CD4-positive, alpha-beta T cell treated with Interleukin-15 for 4 hours (primary cell): ENCODE data around the gene VDAC1.
A peak's percentile ranks its signal among the peaks of the same experiment; 100 is the strongest.

Source experiments
- DNase-seq: peaks from one replicate; pipeline ENCODE4 v3.0.0-alpha.2; 2020; ENCODE audit warnings: low spot score

The VDAC1 gene

DNA sequence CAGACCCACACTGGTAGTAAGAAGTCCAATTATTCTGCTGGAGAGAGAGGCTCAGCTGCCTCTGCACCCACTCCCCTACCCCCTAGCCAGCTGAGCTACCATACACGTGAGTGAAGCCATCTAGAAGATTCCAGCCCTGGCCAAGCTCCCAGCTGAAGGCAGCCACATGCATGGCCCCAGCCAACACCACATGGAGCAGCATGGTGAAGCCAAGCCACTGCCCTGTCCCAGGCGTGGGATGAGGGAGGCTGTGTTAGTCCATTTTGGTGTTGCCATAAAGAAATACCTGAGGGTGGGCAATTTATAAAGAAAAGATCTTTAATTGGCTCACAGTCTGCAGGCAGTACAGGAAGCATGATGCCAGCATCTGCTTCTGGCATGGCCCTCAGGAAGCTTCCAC is 20.0 kb upstream of the VDAC1 start:
- DNase-seq = no peak

DNA sequence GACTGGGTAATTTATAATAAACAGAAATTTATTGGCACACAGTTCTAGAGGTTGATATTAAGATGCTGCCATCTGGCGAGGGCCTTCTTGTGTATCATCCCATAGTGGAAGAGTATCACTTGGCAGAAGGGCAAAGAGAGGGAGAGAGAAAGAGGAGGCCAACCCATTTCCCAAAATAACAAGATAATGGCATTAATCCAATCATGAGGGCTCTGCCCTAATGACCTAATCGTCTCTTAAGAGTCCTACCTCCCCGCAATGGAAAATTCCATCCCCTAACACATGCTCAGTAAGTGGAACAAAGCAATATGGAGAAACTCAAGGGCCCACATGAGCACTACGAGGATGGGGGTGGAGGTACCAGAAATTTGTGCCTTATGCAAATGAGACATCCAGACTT is 17.6 kb upstream of the VDAC1 start:
- DNase-seq = no peak

DNA sequence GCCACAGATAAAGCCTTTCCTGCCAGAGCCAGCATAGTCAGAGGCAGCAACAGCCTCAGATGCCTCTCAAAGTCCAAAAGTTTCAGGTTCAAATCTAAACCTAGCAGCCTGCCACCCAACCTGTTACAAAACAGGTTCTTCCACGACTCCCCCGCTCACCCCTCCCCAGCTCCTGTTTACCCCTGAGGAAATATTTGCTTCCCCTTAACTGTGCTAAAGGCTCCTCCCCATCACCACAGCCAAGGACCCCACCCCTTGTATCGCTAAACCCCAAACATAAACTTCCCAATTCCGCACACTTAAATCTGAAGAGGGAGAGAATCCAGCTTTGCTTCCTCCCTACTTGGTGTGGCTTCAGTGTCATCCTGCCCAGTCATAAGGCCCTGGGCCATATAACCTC is 15.4 kb upstream of the VDAC1 start:
- no peak for DNase-seq

DNA sequence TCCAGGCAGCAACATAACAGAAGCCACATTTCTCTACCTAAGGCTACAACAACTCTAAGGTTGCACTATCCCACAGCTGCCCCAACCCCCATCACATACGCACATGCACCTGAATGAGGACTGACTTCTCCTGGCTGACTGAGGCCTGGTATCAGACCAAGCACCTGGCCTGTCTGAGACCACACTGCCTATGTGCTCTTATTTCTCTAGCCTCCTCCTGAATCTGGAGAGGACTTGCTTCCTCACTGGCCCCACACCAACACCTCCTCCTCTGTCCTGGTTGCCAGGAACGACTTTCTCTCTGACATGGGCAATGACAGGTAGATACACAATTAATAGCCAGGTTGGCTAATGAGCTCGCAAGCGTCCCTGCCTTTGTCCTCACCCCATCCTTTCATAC is 14.9 kb upstream of the VDAC1 start:
- no peak for DNase-seq

DNA sequence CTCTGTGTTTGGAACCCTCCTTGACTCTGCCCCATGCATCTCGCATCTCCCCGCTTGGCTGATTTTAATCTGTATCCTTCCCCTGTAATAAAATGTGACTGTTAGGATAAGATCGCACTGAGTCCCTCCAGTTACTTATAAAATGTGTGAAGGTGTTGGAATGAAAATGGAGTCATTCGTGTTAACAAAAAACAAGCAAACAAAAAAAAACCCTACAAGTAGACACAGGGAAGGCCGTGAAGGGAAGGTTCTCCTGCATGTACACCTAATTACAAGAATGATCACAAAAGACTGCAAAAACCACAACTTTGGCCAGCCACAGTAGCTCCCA is 14.2 kb upstream of the VDAC1 start:
- no peak for DNase-seq

DNA sequence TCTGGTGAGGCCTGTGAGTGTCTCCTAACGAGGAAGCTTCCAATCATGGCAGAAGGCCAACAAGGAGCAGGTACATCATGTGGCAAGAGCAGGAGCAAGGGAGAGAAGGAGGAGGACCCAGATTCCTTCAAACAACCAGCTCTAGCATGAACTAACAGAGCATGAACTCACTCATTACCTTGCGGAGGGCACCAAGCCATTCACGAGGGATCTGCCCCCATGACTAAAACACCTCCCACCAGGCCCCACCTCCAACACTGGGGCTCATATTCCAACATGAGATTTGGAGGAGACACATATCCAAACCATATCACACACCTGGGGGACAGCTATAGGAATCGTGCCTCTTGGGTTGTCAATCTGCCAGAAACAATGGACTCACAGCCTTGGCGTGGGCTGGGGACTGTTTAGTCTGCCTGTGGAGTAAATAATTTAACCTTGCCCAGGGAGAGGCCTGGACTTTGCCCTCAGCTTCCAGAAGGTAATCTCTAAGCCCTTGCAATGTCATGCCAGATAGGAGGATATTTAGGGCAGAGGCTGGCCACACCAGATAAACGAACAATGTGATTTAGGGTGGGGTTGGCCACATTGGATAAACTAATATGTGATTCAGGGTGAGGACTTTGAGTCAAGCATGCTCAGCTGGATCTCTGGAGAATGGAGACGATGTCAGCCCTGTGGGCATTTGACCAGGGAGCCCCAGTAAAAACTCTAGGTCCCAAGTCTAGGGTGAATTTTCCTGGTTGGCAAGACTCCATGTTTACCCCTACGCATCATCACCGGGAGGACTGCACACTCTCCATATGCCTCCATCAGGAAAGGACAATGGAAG is 13.6 kb upstream of the VDAC1 start:
- DNase-seq = no peak

DNA sequence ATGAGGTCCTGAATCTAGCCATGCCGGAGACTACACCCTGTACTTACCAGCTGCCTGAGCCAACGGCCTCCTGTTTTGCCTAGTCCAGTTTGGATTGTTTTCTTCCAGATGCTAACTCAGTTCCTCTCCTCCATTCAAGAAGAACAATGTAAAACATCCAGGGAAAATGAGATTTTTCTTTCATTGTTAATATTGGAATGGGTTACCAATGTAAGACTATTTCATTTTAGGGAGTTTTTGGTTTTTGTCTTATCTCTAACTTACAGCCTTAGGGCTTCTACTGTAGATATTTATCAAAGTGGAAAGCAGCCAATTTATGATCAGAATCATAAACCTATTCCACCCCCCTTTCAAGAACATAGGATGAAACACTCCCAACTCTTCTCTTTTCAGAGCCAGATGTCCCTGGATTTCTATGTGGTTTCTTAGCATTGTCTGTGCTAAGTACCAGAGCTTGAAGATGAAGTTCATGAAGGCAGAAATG is 3.5 kb upstream of the VDAC1 start:
- no peak for DNase-seq

DNA sequence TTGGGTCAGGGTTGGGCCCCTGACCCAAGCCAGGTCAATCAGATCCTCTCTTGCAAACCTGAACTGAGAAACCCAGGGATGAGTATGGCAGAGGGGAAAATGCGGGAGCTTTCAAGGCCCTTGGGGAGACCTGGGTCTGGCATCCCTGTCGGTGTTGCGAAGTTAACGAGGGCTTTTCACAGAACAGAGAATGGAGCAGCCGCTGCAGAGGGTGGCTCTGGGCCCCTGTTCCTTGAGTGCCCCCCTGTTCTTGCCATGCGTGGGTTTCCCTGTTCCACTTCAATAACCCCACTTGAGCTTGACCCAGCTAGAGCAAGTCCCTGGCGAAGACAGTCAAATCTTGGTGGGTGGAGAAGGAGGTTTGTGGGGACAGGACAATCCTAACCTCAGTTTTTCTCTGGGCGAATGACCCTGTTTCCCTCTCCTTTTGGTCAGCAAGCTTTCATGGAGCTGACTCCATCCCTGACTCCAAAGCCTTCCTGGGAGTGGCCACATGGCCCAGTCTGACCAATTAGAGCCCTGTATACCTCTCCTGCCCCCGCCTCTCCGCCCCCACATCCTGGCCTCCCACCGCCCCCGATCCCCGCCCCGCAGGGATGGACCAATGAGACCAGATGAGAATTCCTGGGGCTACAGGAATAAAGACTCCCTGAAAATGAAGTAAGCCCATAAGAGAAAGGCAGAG is 2.9 kb upstream of the VDAC1 start:
- no peak for DNase-seq

DNA sequence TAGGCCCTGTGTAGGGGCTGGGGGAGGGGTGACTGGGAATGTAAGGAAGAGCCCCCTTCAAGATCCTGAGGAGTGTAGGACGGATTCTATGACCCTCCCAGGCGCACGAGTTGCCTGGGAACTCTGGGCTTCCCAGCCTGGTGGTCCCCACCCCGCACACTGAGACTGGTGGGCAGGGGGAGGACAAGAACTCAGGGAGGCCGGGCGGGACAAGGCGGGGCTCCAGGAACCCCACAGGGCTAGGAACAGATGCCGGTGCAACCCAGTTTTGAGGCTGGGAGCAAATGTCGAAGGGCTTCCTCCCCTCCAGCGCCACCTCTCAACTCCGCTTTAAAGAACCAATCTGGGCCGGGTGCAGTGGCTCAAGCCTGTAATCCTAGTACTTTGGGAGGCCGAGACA is 1.3 kb upstream of the VDAC1 start:
- no peak for DNase-seq

DNA sequence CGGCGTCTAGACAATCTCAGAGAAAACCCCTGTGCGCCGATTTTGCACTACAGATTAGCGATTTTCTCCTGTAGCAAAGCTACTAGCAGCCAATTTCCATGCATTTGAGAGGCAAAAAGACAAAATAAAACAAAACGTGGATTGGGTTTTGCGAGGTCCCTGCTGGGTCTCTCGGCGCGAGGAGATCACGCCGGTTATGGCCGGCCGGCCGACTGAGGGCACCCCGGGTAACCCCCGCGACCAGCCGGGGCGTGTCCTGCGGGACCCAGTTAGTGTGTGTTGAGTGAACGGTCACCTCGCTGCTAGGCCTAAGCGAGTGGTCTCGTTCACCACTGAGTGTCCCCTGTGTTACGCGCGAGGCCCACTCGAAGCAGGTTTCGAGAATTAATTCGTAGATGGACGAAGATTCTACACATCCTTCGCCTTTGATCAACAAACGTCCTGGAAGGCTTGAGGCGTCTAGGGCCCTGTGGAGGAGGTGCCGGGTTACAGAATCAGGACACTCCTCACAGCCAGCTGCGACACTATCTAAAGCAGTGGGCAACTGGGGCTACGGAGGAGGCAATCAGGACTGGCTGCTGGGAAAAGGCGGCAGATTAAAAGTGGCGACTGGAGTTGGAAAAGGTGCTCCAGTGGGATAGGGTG is 764 bp upstream of the VDAC1 start:
- no peak for DNase-seq

DNA sequence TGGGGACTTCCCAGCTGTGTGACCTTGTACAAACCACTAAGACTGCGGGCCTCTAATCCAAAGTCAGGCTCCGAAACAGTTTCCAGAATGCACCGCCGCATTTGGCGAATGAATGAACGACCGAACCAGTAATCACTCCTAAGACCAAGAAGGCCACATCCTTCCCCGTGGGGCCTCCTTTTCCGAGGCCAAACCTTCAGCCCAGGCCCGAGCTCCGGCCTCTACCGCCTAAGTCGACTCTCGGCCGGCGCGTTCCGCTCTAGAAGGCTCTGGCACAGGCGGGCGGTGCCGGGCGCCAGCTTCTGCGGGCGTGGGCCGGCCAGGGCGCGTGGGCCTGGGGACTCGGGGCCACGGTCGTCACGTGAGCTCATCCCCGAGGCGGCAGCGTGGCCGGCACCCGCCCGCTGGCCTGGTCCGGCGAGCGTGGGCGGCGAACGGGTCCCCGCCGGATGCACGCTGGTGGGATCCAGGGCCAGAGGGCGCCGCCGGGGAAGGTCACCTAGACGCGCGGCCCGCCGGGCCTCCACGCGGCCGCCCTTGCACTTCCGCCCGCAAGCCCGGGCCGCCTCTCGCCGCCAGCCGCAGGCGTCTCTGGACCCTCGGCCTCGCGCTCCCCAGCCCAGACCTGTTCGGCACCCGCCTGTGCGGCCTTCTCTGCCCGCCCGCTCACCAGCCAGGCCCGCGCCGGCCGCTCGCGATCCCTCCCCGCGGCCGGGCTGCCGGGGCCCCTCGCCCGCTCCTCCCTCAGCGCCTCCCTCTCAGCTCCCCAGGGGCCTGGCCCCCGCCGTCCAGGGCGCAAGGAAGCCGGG is 754 bp downstream of the VDAC1 start:
- DNase-seq = peak; percentile 20

DNA sequence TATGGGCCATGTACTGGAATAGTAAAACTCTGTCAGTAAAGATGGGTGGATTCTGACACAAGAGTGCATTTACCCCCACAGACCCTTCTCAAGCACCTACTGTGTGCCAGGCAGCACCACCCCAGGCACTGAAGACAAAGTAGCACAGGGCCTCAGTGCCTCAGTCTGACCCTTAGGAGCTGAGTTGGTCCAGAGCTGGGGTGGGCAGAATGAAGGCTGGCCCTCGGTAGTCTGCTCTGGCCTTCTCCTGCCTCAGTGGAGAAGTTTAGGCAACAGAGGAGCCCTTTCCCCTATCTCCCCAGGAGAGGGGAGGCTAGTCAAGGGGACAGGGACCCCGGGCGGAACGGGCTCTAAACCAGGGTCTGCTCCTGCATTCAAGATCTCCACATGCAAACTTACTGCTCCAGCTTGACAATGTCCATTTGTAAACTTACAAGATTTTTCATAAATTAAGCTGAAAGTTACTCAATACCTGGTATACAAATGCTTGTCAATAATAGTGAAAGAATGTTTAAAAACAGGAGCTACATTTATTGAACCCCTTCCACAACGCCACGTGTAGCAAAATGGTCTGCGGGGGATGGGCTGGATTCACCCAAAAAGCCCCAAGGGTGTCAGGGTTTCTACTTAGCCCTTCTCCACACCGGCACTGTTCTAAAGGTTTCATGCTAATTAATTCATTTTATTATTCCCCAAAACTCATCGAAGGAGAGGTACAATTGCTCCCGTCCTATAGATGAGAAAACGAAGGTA is 1.5 kb downstream of the VDAC1 start:
- DNase-seq = no peak

DNA sequence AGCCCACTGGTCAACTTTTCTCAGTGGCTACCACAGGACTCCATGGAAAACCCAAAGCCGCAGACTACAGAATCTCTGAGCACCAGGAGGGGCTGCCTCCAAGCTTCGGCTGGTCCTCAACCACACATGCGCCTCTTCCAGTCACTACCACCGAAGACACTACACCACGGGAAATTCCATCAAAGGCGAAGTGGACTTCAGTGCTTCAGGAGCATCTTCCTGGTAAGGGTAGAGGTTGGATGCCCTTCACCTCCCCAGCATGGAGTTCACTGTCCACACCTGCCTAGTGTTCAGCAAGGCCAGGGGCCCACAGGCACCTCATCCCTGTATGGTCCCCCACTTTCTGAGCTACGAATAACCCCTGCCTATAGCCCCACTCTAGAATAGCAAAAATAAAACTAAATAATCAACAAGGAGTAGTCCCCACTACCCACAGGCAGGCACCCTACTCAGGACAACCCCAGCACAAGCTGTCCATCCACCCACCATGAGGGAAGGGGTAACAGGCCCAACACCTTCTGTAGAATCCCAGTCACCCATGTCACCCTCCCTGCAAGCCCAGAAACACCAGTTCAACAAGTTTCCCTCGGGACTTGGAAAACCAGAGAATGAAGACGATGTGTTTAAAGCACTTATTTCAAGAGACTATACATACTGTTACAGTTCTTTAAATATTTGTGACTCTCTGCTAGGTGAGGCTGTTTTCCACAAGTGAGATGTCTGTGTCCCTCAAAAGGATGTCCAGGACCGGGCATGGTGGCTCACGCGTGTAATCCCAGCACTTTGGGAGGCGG is 2.6 kb downstream of the VDAC1 start:
- DNase-seq = no peak

DNA sequence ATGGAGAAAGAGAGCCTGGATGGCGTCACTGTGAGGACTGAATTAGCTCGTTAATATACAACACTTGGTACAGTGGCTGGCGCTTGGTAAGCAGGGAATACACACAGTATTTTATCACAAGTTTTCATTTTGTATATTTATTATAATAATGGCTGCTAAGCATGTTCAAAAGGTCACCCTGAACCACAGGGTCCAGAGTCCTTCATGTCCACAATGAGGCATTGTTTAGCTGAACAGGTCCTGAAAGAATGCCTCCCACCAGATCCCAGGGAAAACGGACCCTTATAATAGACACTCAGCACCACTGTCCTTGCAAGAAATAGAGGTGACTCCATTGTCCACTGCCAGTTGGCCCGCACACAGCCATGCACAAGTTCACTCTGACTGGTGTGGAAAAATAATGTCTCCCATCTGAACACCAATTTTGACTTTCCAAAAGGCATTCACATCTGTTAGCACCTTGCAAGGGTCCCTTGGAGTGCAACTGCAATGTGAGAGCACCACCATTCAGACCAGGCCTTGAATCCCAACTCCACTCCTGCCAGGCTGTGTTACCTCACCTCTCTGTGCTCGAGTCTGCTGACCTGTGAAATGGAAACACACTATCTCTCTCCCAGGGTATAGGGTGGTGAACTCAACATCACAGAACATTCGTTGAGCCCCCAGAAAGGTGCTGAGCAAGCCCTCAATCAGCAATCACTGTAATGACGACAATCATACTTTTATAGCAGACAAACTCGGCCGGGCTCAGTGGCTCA is 3.9 kb downstream of the VDAC1 start:
- no peak for DNase-seq

DNA sequence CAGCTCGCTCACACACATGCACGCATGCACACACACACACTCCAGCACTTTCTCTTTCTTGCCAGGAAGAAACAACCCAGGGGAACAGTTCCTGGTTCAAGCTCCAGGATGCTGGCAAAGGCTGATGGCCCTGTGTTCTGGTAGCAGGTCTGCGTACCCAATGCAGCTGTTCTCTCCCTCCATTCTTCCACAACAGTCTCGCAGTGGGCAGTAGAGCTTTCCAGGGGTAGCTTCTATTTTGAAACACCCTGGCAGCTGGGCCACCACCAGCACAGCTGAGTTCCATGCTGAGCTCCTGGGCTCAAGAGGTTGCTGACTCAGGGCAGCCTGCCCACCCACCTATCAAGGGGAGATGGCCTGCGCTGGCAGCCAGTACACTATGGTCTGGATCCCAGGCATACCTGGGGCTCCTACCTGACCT is 4.7 kb downstream of the VDAC1 start:
- no peak for DNase-seq

DNA sequence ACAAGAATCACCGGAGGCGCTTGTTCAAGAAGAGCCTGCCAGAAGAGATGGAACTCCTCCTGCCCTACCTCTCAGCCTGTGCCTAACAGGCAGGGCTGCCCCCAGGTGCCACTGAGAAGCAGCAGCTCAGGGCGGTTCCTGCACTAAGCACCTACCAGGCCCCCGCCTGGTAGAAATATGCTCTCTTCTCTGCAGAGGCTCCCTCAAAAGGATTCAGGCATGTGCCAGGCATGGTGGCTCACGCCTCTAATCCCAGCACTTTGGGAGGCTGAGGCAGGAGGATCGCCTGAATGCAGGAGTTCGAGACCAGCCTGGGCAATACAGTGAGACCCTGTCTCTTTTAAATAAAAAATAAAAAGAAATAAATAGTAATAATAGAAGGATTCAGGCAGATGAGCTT is 6.0 kb downstream of the VDAC1 start:
- no peak for DNase-seq

DNA sequence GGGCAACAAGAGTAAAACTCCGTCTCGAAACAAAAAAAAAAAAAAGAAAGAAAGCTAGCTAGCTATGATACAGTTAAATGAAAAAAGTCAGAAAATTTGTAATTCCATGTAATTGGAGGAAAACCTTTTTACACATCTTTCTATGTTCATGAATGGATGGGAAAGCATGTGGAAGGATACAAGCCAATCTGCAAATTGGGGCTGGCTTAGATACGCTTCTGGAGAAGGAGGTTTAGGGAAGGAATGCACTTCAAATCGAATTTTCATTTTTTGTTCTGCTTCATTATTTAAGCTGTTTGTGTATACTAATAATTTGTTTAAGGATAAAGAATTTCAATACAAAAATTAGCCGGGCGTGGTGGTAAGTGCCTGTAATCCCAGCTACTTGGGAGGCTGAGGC is 6.7 kb downstream of the VDAC1 start:
- DNase-seq = no peak

DNA sequence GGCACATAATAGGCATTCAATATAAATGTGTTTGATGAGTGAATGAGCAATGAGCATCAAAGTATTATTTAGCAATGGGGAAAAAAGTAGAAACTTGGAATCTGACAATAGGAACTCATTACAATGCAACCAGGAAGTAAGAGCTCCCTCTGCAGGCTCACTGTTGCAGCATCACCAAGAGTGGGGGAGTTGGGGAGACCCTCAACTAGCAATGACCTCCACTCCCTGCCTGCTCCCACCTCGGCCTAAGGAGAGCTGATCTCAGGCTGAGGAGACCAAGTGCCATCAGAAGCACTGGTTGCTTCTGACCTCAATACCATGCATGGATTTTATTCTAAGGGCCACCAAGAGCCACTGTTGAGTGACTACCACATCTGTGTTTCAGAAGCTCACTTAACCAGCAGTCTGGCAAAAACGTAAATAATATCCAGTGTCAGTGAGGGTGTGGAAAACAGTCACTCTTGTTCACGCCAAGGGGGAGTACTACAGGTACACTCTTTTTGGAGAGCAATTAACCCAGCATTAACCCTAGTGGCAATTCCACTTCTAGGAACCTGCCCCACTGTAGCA is 8.0 kb downstream of the VDAC1 start:
- DNase-seq = no peak

DNA sequence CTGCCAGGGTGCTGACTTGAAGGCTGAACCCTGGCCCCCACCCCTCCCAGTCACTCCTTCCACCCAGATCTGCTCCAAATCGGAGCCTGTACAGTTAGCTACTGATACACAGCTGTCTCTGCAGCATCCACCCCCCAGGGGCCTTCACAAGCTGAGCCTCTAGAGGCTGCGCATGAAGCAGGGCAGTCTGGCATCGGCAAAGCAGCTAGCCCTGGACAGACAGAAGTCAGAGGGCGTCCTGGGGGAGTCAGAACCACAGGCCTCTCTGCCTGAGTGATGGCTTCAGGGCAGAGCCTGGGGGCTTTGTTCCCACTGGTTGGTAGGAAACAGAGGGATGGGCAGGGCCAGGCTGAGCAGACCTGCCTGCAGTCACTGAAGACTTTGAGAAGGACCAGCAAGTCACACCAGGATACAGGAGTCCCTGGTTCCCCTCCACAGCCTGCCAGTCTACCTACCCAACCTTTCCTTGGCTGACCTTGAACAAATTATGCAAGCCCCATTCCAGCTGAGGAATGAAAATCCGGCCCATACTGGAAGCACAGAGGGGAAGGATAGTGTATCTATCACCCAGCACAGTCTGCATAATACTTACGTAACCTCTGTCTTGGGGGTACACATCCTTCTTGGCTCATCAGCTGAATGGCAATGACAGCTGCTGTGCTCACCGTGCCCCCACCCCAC is 8.8 kb downstream of the VDAC1 start:
- no peak for DNase-seq
